Measurements from ENCODE around the gene NFIA. TPM values are rescaled to one million over a fixed set of nuclear protein-coding genes. Genes with fewer than 3 reads are reported as not detected.

Gene NFIA
- total RNA-seq, 2 donors from 2014 or later: 5.0 to 5.2 TPM

DNA sequence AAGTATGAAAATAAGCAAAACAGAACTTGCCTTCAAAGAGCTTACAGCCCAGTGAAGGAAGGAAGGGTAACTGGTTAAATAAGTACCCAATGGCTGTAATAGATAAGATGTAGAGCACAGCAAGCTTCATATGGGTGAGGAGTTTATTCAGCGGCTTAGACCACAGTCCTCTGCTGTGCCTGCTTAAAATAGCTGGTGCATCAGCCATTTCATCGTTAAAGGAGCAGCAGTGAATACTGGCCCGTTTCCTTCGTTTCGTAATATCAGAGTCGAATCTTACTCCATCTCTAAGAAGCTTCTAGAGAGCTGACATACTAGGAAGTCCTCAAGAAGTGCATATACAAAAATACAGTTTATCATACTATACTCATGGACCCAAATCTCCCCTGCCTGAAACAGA, 286.5 kb downstream of the NFIA start:
- Mint-ChIP-seq H3K4me1 (no peaks in the 10 kb centered on the region), H3K27me3 (no peaks in the 10 kb centered on the region), H3K36me3 (ENCODE audit: low read depth) (no peaks in the 10 kb centered on the region), H3K27ac (no peak overlapping the region), H3K4me3 (no peak overlapping the region)
- ATAC-seq (no peak), DNase-seq (no peak)
- H3K9me3 ChIP-seq (ENCODE audit: control insufficient read depth, low read length, poor library complexity, severe bottlenecking): no peaks in the 10 kb centered on the region

DNA sequence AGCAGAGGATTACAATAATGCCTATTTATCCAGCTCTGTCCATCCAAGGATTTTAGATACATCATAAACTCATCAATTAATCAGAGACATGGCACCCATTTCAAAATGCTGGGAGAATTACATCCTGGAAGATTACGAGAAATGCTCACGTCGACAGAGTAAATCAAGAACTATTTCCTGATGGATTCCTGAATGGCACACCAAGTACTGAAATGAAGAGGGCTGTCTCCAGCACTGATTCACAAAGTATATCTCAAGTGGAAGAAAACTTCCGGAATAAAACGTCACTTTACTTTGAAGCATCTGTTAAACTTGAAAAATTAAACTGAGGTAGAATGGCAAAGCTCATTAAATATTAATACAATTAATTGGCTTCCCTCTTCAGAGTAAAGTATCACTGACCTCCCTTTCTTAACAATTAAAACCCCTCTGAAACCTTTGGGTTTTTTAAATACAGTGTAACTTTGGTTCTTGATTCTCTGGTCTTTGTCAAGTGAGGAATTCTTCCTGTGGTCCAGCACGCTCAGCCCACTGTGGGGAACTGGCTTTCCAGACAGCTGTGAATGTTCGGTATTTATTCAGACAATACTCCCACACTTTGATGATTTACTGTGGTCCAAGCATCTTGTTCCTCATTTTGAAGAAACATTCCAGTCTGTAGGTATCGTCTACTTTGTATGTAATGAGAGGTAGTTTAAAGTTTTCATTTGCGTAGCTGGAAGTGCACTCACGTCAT, 288.0 kb downstream of the NFIA start:
- Mint-ChIP-seq H3K27me3 (no peaks in the 10 kb centered on the region), H3K36me3 (ENCODE audit: low read depth) (no peaks in the 10 kb centered on the region), H3K4me3 (no peak overlapping the region), H3K27ac (no peak overlapping the region), H3K4me1 (no peaks in the 10 kb centered on the region)
- ATAC-seq (no peak), DNase-seq (no peak)
- H3K9me3 ChIP-seq (ENCODE audit: control insufficient read depth, low read length, poor library complexity, severe bottlenecking): no peaks in the 10 kb centered on the region

GRCh38 chr1:61370913-61371279, 288.5 kb downstream of the NFIA start:
- DNase-seq: no peak
- no peaks in the 10 kb centered on the region for H3K9me3 ChIP-seq (ENCODE audit: control insufficient read depth, low read length, poor library complexity, severe bottlenecking)
- Mint-ChIP-seq H3K4me1 (no peaks in the 10 kb centered on the region), H3K27ac (no peak overlapping the region), H3K4me3 (no peak overlapping the region), H3K27me3 (no peaks in the 10 kb centered on the region), H3K36me3 (ENCODE audit: low read depth) (no peaks in the 10 kb centered on the region)
- no peak for ATAC-seq

DNA sequence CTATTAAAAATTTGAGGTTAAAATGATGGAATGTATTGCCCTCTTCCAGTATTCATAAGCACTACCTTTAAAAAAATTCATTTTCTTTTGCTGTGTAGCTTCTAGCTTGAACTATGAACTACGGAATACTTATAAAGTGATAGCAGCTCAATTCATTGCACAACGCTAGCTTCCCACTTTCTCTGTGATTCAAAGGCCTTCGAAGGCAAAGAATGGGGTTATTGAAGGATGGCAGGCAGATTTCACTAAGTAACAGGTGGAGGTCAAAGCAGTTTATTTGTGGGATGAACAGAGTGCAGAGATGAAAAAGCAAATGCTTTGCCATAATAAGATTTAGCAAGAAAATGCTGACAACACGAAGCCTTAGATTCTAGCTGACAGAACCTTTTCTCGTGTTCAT, 290.6 kb downstream of the NFIA start:
- no peaks in the 10 kb centered on the region for H3K36me3 Mint-ChIP-seq (ENCODE audit: low read depth)
- DNase-seq (no peak), ATAC-seq (no peak)
- H3K9me3 ChIP-seq (ENCODE audit: control insufficient read depth, low read length, poor library complexity, severe bottlenecking): no peaks in the 10 kb centered on the region
- no peaks in the 10 kb centered on the region for H3K27me3 Mint-ChIP-seq
- H3K4me3 Mint-ChIP-seq: no peak overlapping the region
- H3K4me1 Mint-ChIP-seq: no peaks in the 10 kb centered on the region
- H3K27ac Mint-ChIP-seq: no peak overlapping the region

DNA sequence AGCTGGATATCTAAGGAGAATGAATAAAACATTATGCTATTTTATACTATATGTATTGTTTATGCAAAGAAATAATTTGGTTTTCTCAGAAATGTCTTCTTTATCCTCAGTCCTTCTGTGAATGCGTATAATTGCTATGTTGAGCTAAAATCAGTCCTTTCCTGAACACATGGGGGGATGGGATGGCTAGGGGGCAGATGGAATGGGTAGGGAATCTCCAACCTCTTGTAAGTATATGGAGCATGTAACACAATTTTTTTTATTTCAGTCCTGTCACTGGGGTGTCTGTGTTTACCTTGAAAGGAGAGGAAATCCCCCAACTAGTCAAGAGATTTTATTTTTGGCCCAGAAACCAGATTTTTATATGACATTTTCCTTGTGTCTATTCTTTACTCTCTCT, 291.8 kb downstream of the NFIA start:
- H3K27me3 Mint-ChIP-seq: no peaks in the 10 kb centered on the region
- ATAC-seq (no peak), DNase-seq (no peak)
- no peaks in the 10 kb centered on the region for H3K36me3 Mint-ChIP-seq (ENCODE audit: low read depth)
- no peaks in the 10 kb centered on the region for H3K9me3 ChIP-seq (ENCODE audit: control insufficient read depth, low read length, poor library complexity, severe bottlenecking)
- no peak overlapping the region for H3K27ac Mint-ChIP-seq
- H3K4me3 Mint-ChIP-seq: no peak overlapping the region
- no peaks in the 10 kb centered on the region for H3K4me1 Mint-ChIP-seq

DNA sequence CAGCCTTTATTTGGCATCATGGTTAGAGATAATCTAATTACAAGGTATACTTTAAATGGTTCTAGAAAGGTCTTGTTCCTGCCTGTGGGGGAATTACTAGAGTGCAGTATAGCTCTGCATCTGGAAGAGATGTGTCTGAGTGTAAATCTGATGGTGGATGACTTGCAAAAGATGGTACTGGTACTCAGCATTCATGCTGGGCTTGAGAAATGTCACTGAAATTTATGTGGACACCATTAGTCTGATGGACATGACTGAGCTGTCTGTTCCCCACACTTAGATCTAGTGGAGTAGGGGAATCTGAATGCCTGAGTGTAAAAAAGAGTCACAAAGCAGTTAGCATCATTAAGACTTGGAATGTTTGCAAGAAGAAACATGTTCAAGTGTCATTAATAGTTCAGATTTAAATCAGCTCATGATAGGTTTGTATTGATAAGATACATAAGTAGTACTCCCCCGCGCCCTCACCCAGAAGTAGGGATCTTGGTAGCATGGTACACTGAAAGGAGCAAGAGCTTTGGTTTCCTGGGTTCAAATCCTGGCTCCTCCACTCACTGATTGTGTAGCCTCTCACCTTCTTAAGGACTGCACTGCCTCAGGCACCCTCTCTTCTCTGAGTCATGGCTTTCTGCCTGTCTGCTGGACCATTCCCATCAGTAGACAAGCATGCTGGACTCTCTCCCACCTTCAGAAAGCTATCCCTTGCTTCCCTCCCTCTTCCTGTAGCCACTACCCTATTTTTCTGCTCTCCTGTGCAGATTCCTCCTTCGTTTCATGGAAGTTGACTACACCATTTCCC, 292.9 kb downstream of the NFIA start:
- DNase-seq (no peak), ATAC-seq (no peak)
- H3K4me1 Mint-ChIP-seq: no peaks in the 10 kb centered on the region
- no peaks in the 10 kb centered on the region for H3K36me3 Mint-ChIP-seq (ENCODE audit: low read depth)
- no peak overlapping the region for H3K4me3 Mint-ChIP-seq
- H3K27ac Mint-ChIP-seq: no peak overlapping the region
- H3K27me3 Mint-ChIP-seq: no peaks in the 10 kb centered on the region
- H3K9me3 ChIP-seq (ENCODE audit: control insufficient read depth, low read length, poor library complexity, severe bottlenecking): no peaks in the 10 kb centered on the region

GRCh38 chr1:61376151-61376550, 293.8 kb downstream of the NFIA start:
- H3K4me3 Mint-ChIP-seq: no peak overlapping the region
- no peak for DNase-seq
- H3K9me3 ChIP-seq (ENCODE audit: control insufficient read depth, low read length, poor library complexity, severe bottlenecking): no peaks in the 10 kb centered on the region
- no peaks in the 10 kb centered on the region for H3K36me3 Mint-ChIP-seq (ENCODE audit: low read depth)
- no peak for ATAC-seq
- H3K4me1 Mint-ChIP-seq: no peaks in the 10 kb centered on the region
- no peak overlapping the region for H3K27ac Mint-ChIP-seq
- no peaks in the 10 kb centered on the region for H3K27me3 Mint-ChIP-seq

DNA sequence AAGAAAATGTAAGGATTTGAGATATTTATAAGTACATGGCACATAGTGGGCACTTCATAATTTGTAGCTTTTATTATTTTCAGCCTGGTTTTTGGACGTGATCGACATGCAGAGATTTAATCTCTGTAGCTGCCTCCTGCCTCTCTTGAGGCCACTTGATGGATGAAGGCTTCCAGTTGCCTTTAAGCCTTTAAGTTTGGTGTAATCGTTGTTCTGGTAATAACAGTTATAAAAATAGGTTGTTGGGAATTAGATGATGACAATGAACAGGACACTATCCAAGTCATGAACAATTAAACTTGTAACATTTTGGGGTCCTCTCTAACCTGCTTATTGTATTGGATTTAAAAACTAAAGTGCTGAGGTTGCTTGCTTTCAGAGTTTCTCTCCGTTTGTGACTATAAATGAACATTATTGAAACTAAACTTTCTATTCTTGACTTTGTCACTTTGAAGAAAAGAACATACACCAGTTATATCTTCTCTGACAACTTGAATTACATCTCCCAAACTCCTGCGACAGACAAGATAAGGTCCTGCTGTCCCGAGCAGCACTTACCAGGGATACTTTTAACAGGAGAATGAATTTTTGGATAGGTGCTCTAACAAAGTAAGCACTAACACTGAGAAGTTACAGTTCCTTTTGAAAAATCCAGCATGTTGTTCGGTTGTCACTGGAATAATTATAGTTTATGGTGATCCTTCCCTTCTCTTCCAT, 295.0 kb downstream of the NFIA start:
- no peaks in the 10 kb centered on the region for H3K4me1 Mint-ChIP-seq
- H3K27ac Mint-ChIP-seq: no peak overlapping the region
- no peaks in the 10 kb centered on the region for H3K36me3 Mint-ChIP-seq (ENCODE audit: low read depth)
- no peak overlapping the region for H3K4me3 Mint-ChIP-seq
- DNase-seq (no peak), ATAC-seq (no peak)
- no peaks in the 10 kb centered on the region for H3K9me3 ChIP-seq (ENCODE audit: control insufficient read depth, low read length, poor library complexity, severe bottlenecking)
- no peaks in the 10 kb centered on the region for H3K27me3 Mint-ChIP-seq

DNA sequence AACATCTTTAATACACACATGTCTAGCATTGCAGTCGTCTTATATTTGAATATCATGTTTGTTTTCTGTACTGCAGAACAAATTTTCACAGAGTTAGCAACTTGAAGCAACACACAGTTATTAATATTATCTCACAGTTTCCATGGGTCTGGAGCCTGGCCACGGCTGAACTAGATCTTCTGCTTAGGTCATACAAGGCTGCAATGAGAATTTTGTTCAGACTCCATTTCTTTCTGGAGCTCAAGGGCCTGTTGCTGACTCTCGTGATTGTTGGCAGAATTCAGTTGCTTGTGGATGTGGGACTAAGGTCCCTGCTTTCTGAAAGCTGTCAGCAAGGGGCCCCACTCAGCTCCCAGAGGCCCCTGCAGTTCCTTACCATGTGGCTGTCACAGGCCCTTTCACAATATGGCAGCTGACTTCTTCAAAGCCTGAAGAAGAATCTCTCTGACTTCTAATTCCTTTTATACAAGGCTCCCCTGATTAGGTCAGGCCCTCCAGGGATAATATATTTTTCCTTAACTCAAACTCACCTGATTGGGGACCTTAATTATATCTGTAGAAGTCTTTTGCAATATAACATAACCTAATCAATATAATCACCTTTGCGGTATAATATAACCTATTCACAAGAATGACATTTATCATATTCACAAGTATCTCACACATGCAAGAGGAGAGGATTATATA, 296.3 kb downstream of the NFIA start:
- Mint-ChIP-seq H3K4me1 (no peaks in the 10 kb centered on the region), H3K27me3 (no peaks in the 10 kb centered on the region), H3K4me3 (no peak overlapping the region)

DNA sequence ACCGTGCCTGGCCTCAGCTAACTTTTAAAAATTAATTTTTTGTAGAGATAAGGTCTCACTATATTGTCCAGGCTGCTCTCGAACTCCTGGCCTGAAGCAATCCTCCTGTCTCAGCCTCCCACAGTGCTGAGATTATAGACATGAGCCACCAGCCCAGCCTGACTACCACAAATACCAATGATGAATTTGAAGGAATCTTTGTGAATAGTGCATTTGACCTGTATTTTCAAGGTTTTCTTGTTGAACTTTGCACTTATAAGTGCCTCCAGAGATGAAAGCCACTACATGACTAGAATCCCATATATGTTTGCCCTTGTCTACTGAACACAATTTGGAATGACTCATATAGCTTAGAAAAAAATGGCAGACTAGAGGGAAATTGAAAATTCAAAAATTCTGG, 297.3 kb downstream of the NFIA start:
- H3K4me1 Mint-ChIP-seq: no peaks in the 10 kb centered on the region
- no peaks in the 10 kb centered on the region for H3K36me3 Mint-ChIP-seq (ENCODE audit: low read depth)
- no peaks in the 10 kb centered on the region for H3K27me3 Mint-ChIP-seq
- no peaks in the 10 kb centered on the region for H3K9me3 ChIP-seq (ENCODE audit: control insufficient read depth, low read length, poor library complexity, severe bottlenecking)
- H3K4me3 Mint-ChIP-seq: no peak overlapping the region
- DNase-seq: no peak
- ATAC-seq: no peak
- H3K27ac Mint-ChIP-seq: no peak overlapping the region

More for the DNA sequence above, 296.3 kb downstream of the NFIA start:
- H3K27ac Mint-ChIP-seq: no peak overlapping the region
- no peaks in the 10 kb centered on the region for H3K9me3 ChIP-seq (ENCODE audit: control insufficient read depth, low read length, poor library complexity, severe bottlenecking)
- no peak for DNase-seq
- no peaks in the 10 kb centered on the region for H3K36me3 Mint-ChIP-seq (ENCODE audit: low read depth)
- no peak for ATAC-seq

DNA sequence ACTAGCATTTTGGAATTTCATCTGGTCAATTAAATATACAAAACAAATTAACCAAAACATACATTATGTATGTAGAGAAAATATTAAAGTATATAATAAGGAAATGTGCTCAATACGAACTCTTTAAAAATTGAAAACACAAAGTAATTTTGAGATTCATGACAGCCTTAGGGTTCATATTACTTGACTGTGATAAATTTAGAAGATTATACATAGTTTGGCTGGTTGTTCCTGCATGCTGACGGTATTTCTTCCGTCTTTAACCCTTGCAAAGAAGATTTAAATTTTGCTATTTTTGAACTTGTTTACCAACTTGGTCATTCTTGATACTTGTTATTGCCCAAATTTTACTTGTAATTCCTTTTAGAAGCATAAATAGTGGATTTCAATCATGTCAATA, 298.2 kb downstream of the NFIA start:
- Mint-ChIP-seq H3K4me3 (no peak overlapping the region), H3K4me1 (no peaks in the 10 kb centered on the region), H3K27me3 (no peaks in the 10 kb centered on the region), H3K27ac (no peak overlapping the region), H3K36me3 (ENCODE audit: low read depth) (no peaks in the 10 kb centered on the region)
- DNase-seq (no peak), ATAC-seq (no peak)
- H3K9me3 ChIP-seq (ENCODE audit: control insufficient read depth, low read length, poor library complexity, severe bottlenecking): no peaks in the 10 kb centered on the region

DNA sequence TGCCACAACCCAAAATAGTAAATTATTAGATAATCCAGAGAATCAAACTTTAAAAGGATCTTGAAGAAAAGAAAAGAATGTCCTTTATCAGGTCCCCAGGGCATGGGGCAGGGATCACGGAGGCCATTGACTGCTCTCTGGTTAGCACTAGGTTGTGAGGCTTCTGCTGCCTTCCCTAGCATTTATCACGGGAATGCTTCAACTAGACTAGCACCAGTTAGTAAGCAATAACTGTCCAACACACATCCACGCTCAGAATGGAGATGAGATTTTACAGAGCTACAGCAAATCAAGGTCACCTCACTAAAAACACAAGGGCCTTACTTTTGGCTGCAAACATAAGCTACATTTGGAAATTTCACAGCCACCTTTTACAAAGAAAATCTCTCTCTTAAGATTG, 304.0 kb downstream of the NFIA start:
- peaks cover 5% of the 10 kb centered on the region for H3K36me3 Mint-ChIP-seq (ENCODE audit: low read depth)
- ATAC-seq (no peak), DNase-seq (no peak)
- no peak overlapping the region for H3K4me3 Mint-ChIP-seq
- no peaks in the 10 kb centered on the region for H3K27me3 Mint-ChIP-seq
- peaks cover 8% of the 10 kb centered on the region for H3K4me1 Mint-ChIP-seq
- H3K9me3 ChIP-seq (ENCODE audit: control insufficient read depth, low read length, poor library complexity, severe bottlenecking): no peaks in the 10 kb centered on the region
- H3K27ac Mint-ChIP-seq: no peak overlapping the region

- DNase-seq (no peak), ATAC-seq (no peak)
- Mint-ChIP-seq H3K36me3 (ENCODE audit: low read depth) (peaks cover 5% of the 10 kb centered on the region), H3K4me3 (no peak overlapping the region), H3K27ac (peak overlapping the region; percentile 19), H3K4me1 (peaks cover 8% of the 10 kb centered on the region), H3K27me3 (no peaks in the 10 kb centered on the region)
- no peaks in the 10 kb centered on the region for H3K9me3 ChIP-seq (ENCODE audit: control insufficient read depth, low read length, poor library complexity, severe bottlenecking)
Measured at GRCh38 chr1:61386770-61387169, 304.4 kb downstream of the NFIA start.

All from T-helper 17 cell (primary cell).